CD14-positive monocyte (primary cell): Measurements from ENCODE around the gene ARL14EP. TPM values are rescaled to one million over a fixed set of nuclear protein-coding genes. Genes with fewer than 3 reads are reported as not detected.

Source experiments
- DNase-seq, 3 donors: peaks; one replicate each; pipeline ENCODE4 v3.0.0-alpha.2; 2011 to 2022
- H2AFZ ChIP-seq: 2 replicates; pipeline ENCODE4 v1.6.0; 2012; ENCODE audit warnings: mild to moderate bottlenecking, low read depth, low read length, inconsistent platforms; ENCODE audit not compliant: insufficient read depth, poor library complexity, severe bottlenecking
- H3K27ac ChIP-seq, 2 donors: 1 replicate in 1 of 2; 2 replicates in 1 of 2; pipeline ENCODE4 v1.5.1; 2012 to 2013; ENCODE audit warnings: low read length in 2 of 2, control low read depth in 1 of 2, inconsistent platforms in 1 of 2, low read depth in 1 of 2, mild to moderate bottlenecking in 1 of 2
- H3K27me3 ChIP-seq, 2 donors: one replicate each; pipeline versions ENCODE4 v1.6.0 to v1.6.1; 2011 to 2013; ENCODE audit warnings: low read length in 2 of 2; ENCODE audit not compliant: control insufficient read depth in 2 of 2, insufficient read depth in 2 of 2
- H3K36me3 ChIP-seq, 2 donors: replicated peaks in 1 of 2; 1 replicate in 1 of 2; 2 replicates in 1 of 2; pipeline versions ENCODE4 v1.5.1 to v1.6.1; 2012 to 2013; ENCODE audit warnings: low read length in 2 of 2, control low read depth in 1 of 2, inconsistent platforms in 1 of 2, mild to moderate bottlenecking in 1 of 2; ENCODE audit not compliant: insufficient read depth in 2 of 2, control insufficient read depth in 1 of 2
- H3K4me1 ChIP-seq, 2 donors: 1 replicate in 1 of 2; 2 replicates in 1 of 2; pipeline versions ENCODE4 v1.5.1 to v1.6.1; 2012 to 2013; ENCODE audit warnings: low read length in 2 of 2, control low read depth in 1 of 2, inconsistent platforms in 1 of 2, mild to moderate bottlenecking in 1 of 2, moderate library complexity in 1 of 2; ENCODE audit not compliant: insufficient read depth in 2 of 2, control insufficient read depth in 1 of 2
- H3K4me2 ChIP-seq: replicated peaks from 2 replicates; pipeline ENCODE3; 2012; ENCODE audit warnings: low read length, moderate library complexity, mild to moderate bottlenecking; ENCODE audit not compliant: poor library complexity, severe bottlenecking; ENCODE audit errors: extremely low read depth
- H3K4me3 ChIP-seq, 3 experiments: fragments of 200-600 bp in 1 of 3; sonication (generic) in 1 of 3; replicated peaks in 1 of 3; 1 replicate in 2 of 3; 2 replicates in 1 of 3; pipeline ENCODE4 v1.5.1; 2011 to 2013; ENCODE audit warnings: low read length in 3 of 3, mild to moderate bottlenecking in 3 of 3, control low read depth in 2 of 3, low read depth in 2 of 3, inconsistent platforms in 1 of 3, moderate library complexity in 1 of 3
- H3K79me2 ChIP-seq: 2 replicates; pipeline ENCODE4 v1.6.0; 2012; ENCODE audit warnings: mild to moderate bottlenecking, control low read depth, inconsistent platforms, low read length, moderate library complexity; ENCODE audit not compliant: insufficient read depth
- H3K9ac ChIP-seq: 2 replicates; pipeline ENCODE4 v1.6.0; 2017; ENCODE audit warnings: low read length, mild to moderate bottlenecking; ENCODE audit not compliant: insufficient read depth, poor library complexity, severe bottlenecking
- H3K9me3 ChIP-seq, 2 donors: replicated peaks in 1 of 2; 1 replicate in 1 of 2; 2 replicates in 1 of 2; pipeline versions ENCODE4 v1.5.1 to v1.6.1; 2012 to 2013; ENCODE audit warnings: low read length in 2 of 2, control low read depth in 1 of 2; ENCODE audit not compliant: control insufficient read depth in 1 of 2, insufficient read depth in 1 of 2
- H4K20me1 ChIP-seq: 2 replicates; pipeline ENCODE4 v1.6.0; 2012; ENCODE audit warnings: mild to moderate bottlenecking, low read length, control low read depth, moderate library complexity; ENCODE audit not compliant: insufficient read depth
- H3K27ac Mint-ChIP-seq, 7 donors: one replicate each; pipeline ENCODE4 v1.8.0; 2020; ENCODE audit warnings: mild to moderate bottlenecking in 7 of 7, mixed read lengths in 7 of 7, moderate library complexity in 6 of 7, inconsistent platforms in 2 of 7
- H3K27me3 Mint-ChIP-seq, 3 donors: one replicate each; pipeline ENCODE4 v1.8.0; 2021 to 2022; ENCODE audit warnings: low read depth in 3 of 3, mild to moderate bottlenecking in 3 of 3, mixed read lengths in 3 of 3, moderate library complexity in 3 of 3, inconsistent platforms in 1 of 3
- H3K36me3 Mint-ChIP-seq, 2 donors: one replicate each; pipeline ENCODE4 v1.8.0; 2020; ENCODE audit warnings: mixed read lengths in 2 of 2, inconsistent platforms in 1 of 2, mild to moderate bottlenecking in 1 of 2
- H3K4me1 Mint-ChIP-seq: one replicate; pipeline ENCODE4 v1.8.0; 2020; ENCODE audit warnings: mild to moderate bottlenecking, mixed read lengths
- H3K4me3 Mint-ChIP-seq, 2 donors: one replicate each; pipeline ENCODE4 v1.8.0; 2020; ENCODE audit warnings: mild to moderate bottlenecking in 2 of 2, mixed read lengths in 2 of 2, moderate library complexity in 1 of 2
- H3K9me3 Mint-ChIP-seq, 7 donors: one replicate each; pipeline ENCODE4 v1.8.0; 2020 to 2022; ENCODE audit warnings: mixed read lengths in 7 of 7, mild to moderate bottlenecking in 6 of 7, moderate library complexity in 6 of 7, inconsistent platforms in 2 of 7
- CTCF ChIP-seq: fragments of 200-600 bp; IDR thresholded peaks from one replicate; pipeline ENCODE4 v1.8.0; 2022; ENCODE audit warnings: antibody characterized with exemption, mild to moderate bottlenecking
- WGBS: methylation state at CpG from one replicate; pipeline ENCODE4 v1.1.5; 2013; ENCODE audit warnings: missing lambda C conversion rate; ENCODE audit not compliant: insufficient coverage; 5-methylcytosine and 5-hydroxymethylcytosine counted together
- intact Hi-C, 2 donors: fragments of 100-400 bp; cut with micrococcal nuclease; formaldehyde crosslinking; loops; one replicate each; pipeline versions ENCODE4 v1.15.0 to v1.15.1; 2023
- polyA plus RNA-seq, 3 donors: library from polyadenylated mRNA; depleted of rRNA in 1 of 3; unstranded in 2 of 3; stranded (reverse) in 1 of 3; fragments of 300-500 nt in 2 of 3; fragments of >200 nt in 1 of 3; fragmentation: Illumina TruSeq in 2 of 3; gene quantifications; 1 replicate in 2 of 3; 2 replicates in 1 of 3; pipeline ENCODE4 v1.2.3, GENCODE V29; 2012 to 2021

ARL14EP gene
- polyA plus RNA-seq, 3 donors, result 9.9 to 32.2 (median 21.2) TPM

DNA sequence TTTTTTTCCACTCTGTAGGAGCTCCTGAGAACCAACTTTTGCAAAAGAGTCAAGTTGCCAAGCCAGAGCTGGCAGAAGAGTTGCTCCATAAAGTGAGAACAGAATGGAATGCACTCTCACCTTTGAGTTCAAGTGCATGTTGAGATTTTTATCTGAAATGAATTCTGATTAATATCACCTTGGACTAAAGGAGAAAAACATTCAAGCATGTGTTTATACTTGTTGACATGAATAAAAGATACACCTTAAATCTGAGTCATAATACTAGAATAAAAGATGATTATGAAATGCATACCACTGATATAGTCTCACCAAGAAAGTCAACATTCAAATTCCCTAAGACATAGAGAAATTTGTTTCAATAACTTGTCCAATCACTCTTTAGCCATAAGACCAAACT is 37.8 kb downstream of the ARL14EP start:
- Histone ChIP-seq H3K4me2 (no peak overlapping the region), H3K36me3 (no peaks in the 10 kb centered on the region), H3K27ac (no peak overlapping the region), H2AFZ (no peak overlapping the region), H3K9me3 (no peaks in the 10 kb centered on the region), H3K27me3 (no peaks in the 10 kb centered on the region), H3K4me1 (no peaks in the 10 kb centered on the region), H3K79me2 (no peaks in the 10 kb centered on the region), H3K9ac (no peak overlapping the region), H3K4me3 (no peak overlapping the region), H4K20me1 (no peaks in the 10 kb centered on the region)
- intact Hi-C loops, result no loop called here
- TF ChIP-seq CTCF, result no peak
- Mint-ChIP-seq H3K27ac (no peak overlapping the region), H3K36me3 (no peaks in the 10 kb centered on the region), H3K4me3 (no peak overlapping the region), H3K4me1 (no peaks in the 10 kb centered on the region), H3K27me3 (peaks cover 0 to 2% (median 0%) of the 10 kb centered on the region in 3 donors), H3K9me3 (peaks cover 0 to 4% (median 1%) of the 10 kb centered on the region in 7 donors)
- no peak for DNase-seq

- H3K4me1 ChIP-seq, result no peaks in the 10 kb centered on the region
- peaks cover 0 to 6% (median 3%) of the 10 kb centered on the region in 7 donors for H3K9me3 Mint-ChIP-seq
- intact Hi-C loops, result no loop called here
- no peaks in the 10 kb centered on the region for H3K27me3 Mint-ChIP-seq
- no peak overlapping the region for H3K4me3 Mint-ChIP-seq
- no peaks in the 10 kb centered on the region for H3K36me3 ChIP-seq
- WGBS, result 82% methylated on average over 1 of the region's 7 CpGs
- no peaks in the 10 kb centered on the region for H3K27me3 ChIP-seq
- no peaks in the 10 kb centered on the region for H3K36me3 Mint-ChIP-seq
- no peaks in the 10 kb centered on the region for H3K4me1 Mint-ChIP-seq
- TF ChIP-seq CTCF, result no peak
- no peak overlapping the region for H3K9ac ChIP-seq
- DNase-seq, result no peak
- no peak overlapping the region for H3K27ac Mint-ChIP-seq
- H2AFZ ChIP-seq, result no peak overlapping the region
- H4K20me1 ChIP-seq, result no peaks in the 10 kb centered on the region
- H3K4me3 ChIP-seq, result no peak overlapping the region
- H3K9me3 ChIP-seq, result peaks cover 0 to 4% of the 10 kb centered on the region in 2 donors
- H3K27ac ChIP-seq, result no peak overlapping the region
- H3K4me2 ChIP-seq, result no peak overlapping the region
- no peaks in the 10 kb centered on the region for H3K79me2 ChIP-seq
Observed at GRCh38 chr11:30364139-30364836, 41.4 kb downstream of the ARL14EP start.
